ENCODE measurements around the gene GNPTG. TPM values are rescaled to one million over a fixed set of nuclear protein-coding genes. Genes with fewer than 3 reads are reported as not detected.

Gene GNPTG
- total and polyA plus RNA-seq, 2 of the 13 experiments (the other 11 are each of a cell fraction or from before 2014, with no cell fraction given) = 22.7 to 71.1 TPM

- TF ChIP-seq HMGXB4 (CRISPR knock-in tag; IDR thresholded peaks at IDR 0.05; ENCODE audit: borderline replicate concordance in 1 of 2, low read depth in 1 of 2) (0 out of 4 replicates have a peak, but pooled peaks of 1 of the 2 experiments have one; percentile 22), CBX5 (CRISPR knock-in tag; IDR thresholded peaks at IDR 0.05; ENCODE audit: borderline replicate concordance) (no peak), RFX5 (IDR thresholded peaks at IDR 0.05; ENCODE audit: low read depth, low read length) (no peak), ARID3A (IDR thresholded peaks at IDR 0.05; ENCODE audit: low read depth, low read length) (no peak), REXO4 (CRISPR knock-in tag; IDR thresholded peaks at IDR 0.05; ENCODE audit: borderline replicate concordance) (no peak), ZNF33A (CRISPR knock-in tag; IDR thresholded peaks at IDR 0.05; ENCODE audit: borderline replicate concordance) (no peak), GLI4 (CRISPR knock-in tag; IDR thresholded peaks at IDR 0.05; ENCODE audit: borderline replicate concordance) (no peak), REPIN1 (CRISPR knock-in tag; IDR thresholded peaks at IDR 0.05; ENCODE audit: borderline replicate concordance, low read depth) (no peak), HNRNPK (IDR thresholded peaks at IDR 0.05; ENCODE audit: low read depth, low read length, poor library complexity, severe bottlenecking) (no peak), ZNF138 (CRISPR knock-in tag; IDR thresholded peaks at IDR 0.05; ENCODE audit: low read depth) (no peak), HOXA5 (CRISPR knock-in tag; IDR thresholded peaks at IDR 0.05) (no peak), DPF2 (CRISPR knock-in tag; IDR thresholded peaks at IDR 0.05; ENCODE audit: borderline replicate concordance, low read depth) (no peak), ZNF678 (CRISPR knock-in tag; IDR thresholded peaks at IDR 0.05) (no peak), ZNF280D (CRISPR knock-in tag; IDR thresholded peaks at IDR 0.05) (no peak), ZBTB4 (CRISPR knock-in tag; IDR thresholded peaks at IDR 0.05; ENCODE audit: borderline replicate concordance) (no peak), FOXP1 (IDR thresholded peaks at IDR 0.05) (no peak), FOXP1 (CRISPR knock-in tag; IDR thresholded peaks at IDR 0.05) (no peak), HNRNPUL1 (IDR thresholded peaks at IDR 0.05; ENCODE audit: low read depth, low read length) (no peak), GTF3A (CRISPR knock-in tag; conservative IDR thresholded peaks at IDR 0.05) (no peak), JUNB (CRISPR knock-in tag; IDR thresholded peaks at IDR 0.05; ENCODE audit: borderline replicate concordance) (no peak)
These were observed 11.8 kb downstream of the GNPTG start (continued) for GRCh38 chr16:1363501-1364041.
